H1 (cell line): ENCODE results near the gene RFK. TPM values are rescaled to one million over a fixed set of nuclear protein-coding genes. Genes with fewer than 3 reads are reported as not detected.

ENCODE experiments used
- CBX5 ChIP-seq: fragments of 300-800, 300-1000 bp; sonication (generic); IDR thresholded peaks from 2 replicates; pipeline ENCODE4 v1.7.1; 2016; ENCODE audit warnings: antibody characterized with exemption, low read length, low read depth
- SIN3A ChIP-seq, 2 experiments: IDR thresholded peaks in 1 of 2; conservative IDR thresholded peaks in 1 of 2; 2 replicates each; pipeline ENCODE4 v1.6.1; 2011 to 2012; ENCODE audit warnings: low read length in 2 of 2, improper control_type of control experiment in 1 of 2, low read depth in 1 of 2, mild to moderate bottlenecking in 1 of 2
- polyA plus RNA-seq, 7 experiments: library from polyadenylated mRNA; depleted of rRNA in 3 of 7; stranded (reverse) in 5 of 7; unstranded in 2 of 7; fragments of >200 nt in 5 of 7; fragments of 200-250 nt in 2 of 7; gene quantifications; 1 replicate in 5 of 7; 2 replicates in 1 of 7; 4 replicates in 1 of 7; pipeline versions ENCODE4 v1.2.1 to v1.2.3, GENCODE V29; 2011 to 2013; ENCODE audit warnings: missing spikeins in 2 of 7, mixed read lengths in 2 of 7
- total RNA-seq: library from RNA; stranded (reverse); fragmentation: NEBNext Ultra II Directional; extraction: Animal tissue kit (Norgen Biotek cat#: 25700); gene quantifications from 2 replicates; pipeline ENCODE4 v1.2.1, GENCODE V29; 2021
- TF ChIP-seq, protein P1 (sequence below), 3 experiments: IDR thresholded peaks; 1 replicate in 2 of 3; 2 replicates in 1 of 3; pipeline versions ENCODE4 v1.5.1 to v1.6.1; 2011; ENCODE audit warnings: low read length in 3 of 3, mild to moderate bottlenecking in 3 of 3, inconsistent platforms in 2 of 3, low read depth in 1 of 3, moderate library complexity in 1 of 3; ENCODE audit not compliant: insufficient read depth in 1 of 3; ENCODE audit errors: control extremely low read depth in 1 of 3

RFK gene
- total and polyA plus RNA-seq, 2 of the 8 experiments (the other 6 are each of a cell fraction or from before 2014, with no cell fraction given) = 4.3 to 10.6 TPM

DNA sequence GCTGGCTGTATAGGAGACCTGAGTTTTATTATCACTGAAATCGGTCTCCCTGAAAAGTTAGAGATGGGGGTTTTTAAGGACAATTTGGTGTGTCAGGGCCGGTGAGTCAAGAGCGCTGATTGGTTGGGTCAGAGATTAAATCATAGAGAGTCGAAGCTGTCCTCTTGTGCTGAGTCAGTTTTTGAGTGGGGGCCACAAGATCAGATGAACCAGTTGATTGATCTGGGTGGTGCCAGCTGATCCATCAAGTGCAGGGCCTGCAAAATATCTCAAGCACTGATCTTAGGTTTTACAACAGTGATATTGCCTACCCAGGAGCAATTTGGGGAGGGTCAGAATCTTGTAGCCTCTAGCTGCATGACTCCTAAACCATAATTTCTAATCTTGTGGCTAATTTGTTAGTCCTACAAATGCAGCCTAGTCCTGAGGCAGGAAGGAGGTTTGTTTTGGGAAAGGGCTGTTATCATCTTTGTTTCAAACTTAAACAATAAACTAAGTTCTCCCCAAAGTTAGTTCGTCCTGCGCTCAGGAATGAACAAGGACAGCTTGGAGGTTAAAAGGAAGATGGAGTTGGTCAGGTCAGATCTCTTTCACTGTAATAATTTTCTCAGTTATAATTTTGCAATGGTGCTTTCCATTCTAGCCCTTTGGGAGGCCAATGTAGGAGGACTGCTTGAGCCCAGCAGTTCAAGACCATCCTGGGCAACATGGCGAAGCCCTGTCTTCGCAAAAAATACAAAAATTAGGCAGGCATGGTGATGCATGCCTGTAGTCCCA, 31.6 kb upstream of the RFK start (continued):
- no peak for TF ChIP-seq SIN3A (conservative IDR thresholded peaks at IDR 0.05 in 1 of 2, IDR thresholded peaks at IDR 0.05 in 1 of 2; ENCODE audit: low read depth in 1 of 2, low read length in 2 of 2)
- TF ChIP-seq CBX5 = no peak
- TF ChIP-seq, protein P1, sequence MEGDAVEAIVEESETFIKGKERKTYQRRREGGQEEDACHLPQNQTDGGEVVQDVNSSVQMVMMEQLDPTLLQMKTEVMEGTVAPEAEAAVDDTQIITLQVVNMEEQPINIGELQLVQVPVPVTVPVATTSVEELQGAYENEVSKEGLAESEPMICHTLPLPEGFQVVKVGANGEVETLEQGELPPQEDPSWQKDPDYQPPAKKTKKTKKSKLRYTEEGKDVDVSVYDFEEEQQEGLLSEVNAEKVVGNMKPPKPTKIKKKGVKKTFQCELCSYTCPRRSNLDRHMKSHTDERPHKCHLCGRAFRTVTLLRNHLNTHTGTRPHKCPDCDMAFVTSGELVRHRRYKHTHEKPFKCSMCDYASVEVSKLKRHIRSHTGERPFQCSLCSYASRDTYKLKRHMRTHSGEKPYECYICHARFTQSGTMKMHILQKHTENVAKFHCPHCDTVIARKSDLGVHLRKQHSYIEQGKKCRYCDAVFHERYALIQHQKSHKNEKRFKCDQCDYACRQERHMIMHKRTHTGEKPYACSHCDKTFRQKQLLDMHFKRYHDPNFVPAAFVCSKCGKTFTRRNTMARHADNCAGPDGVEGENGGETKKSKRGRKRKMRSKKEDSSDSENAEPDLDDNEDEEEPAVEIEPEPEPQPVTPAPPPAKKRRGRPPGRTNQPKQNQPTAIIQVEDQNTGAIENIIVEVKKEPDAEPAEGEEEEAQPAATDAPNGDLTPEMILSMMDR (IDR thresholded peaks at IDR 0.05; ENCODE audit: control extremely low read depth in 1 of 3, insufficient read depth in 1 of 3, low read depth in 1 of 3, low read length in 3 of 3) = no peak
